ENCODE measurements around the gene MAG. TPM values are rescaled to one million over a fixed set of nuclear protein-coding genes. Genes with fewer than 3 reads are reported as not detected.

MAG gene
- total RNA-seq, 1 experiment from 2014 or later, result 0.46 TPM

- no peaks in the 10 kb centered on the region for H3K9me3 Mint-ChIP-seq
- CTCF ChIA-PET, result interaction anchor here (1.7 to 3.8 kb wide), 2 partner anchors 9 to 133 kb away, joined by 5 to 15 read pairs; no protein-coding TSS in a partner anchor
- TF ChIP-seq ARID4B (CRISPR knock-in tag; IDR thresholded peaks at IDR 0.05; ENCODE audit: borderline replicate concordance) (no peak), IRF1 (CRISPR knock-in tag; IDR thresholded peaks at IDR 0.05) (no peak), E2F5 (CRISPR knock-in tag; IDR thresholded peaks at IDR 0.05) (no peak), ZBTB43 (CRISPR knock-in tag; IDR thresholded peaks at IDR 0.05) (no peak), FOXK1 (CRISPR knock-in tag; IDR thresholded peaks at IDR 0.05) (no peak), ZNF423 (CRISPR knock-in tag; IDR thresholded peaks at IDR 0.05) (no peak), JAZF1 (CRISPR knock-in tag; IDR thresholded peaks at IDR 0.05) (no peak), PREB (CRISPR knock-in tag; IDR thresholded peaks at IDR 0.05; ENCODE audit: borderline replicate concordance) (no peak), OVOL2 (CRISPR knock-in tag; IDR thresholded peaks at IDR 0.05; ENCODE audit: borderline replicate concordance) (no peak), MAX (CRISPR knock-in tag; IDR thresholded peaks at IDR 0.05) (no peak), SOX15 (CRISPR knock-in tag; IDR thresholded peaks at IDR 0.05) (no peak), ZNF512 (CRISPR knock-in tag; IDR thresholded peaks at IDR 0.05; ENCODE audit: borderline replicate concordance) (no peak), PRRX2 (CRISPR knock-in tag; IDR thresholded peaks at IDR 0.05) (no peak), NFATC4 (CRISPR knock-in tag; IDR thresholded peaks at IDR 0.05) (no peak), GRHL2 (CRISPR knock-in tag; IDR thresholded peaks at IDR 0.05; ENCODE audit: insufficient replicate concordance, severe bottlenecking) (no peak), RORB (CRISPR knock-in tag; IDR thresholded peaks at IDR 0.05) (no peak), ZNF671 (CRISPR knock-in tag; IDR thresholded peaks at IDR 0.05) (no peak), TCF7 (CRISPR knock-in tag; IDR thresholded peaks at IDR 0.05; ENCODE audit: low read depth) (no peak), CREB1 (CRISPR knock-in tag; IDR thresholded peaks at IDR 0.05) (no peak), CBFB (CRISPR knock-in tag; IDR thresholded peaks at IDR 0.05; ENCODE audit: low read depth) (no peak)
- H3K4me3 Mint-ChIP-seq, result no peak overlapping the region
- ATAC-seq (no peak), DNase-seq (ENCODE audit: low spot score) (no peak)
- H3K27ac Mint-ChIP-seq, result no peak overlapping the region
- H3K27me3 Mint-ChIP-seq (ENCODE audit: low read depth), result peaks cover 2% of the 10 kb centered on the region; the same call in 1 of the 2 replicates
- H3K36me3 Mint-ChIP-seq, result no peaks in the 10 kb centered on the region
- H3K4me1 Mint-ChIP-seq, result peaks cover 4% of the 10 kb centered on the region; the same call in 1 of the 2 replicates
- POLR2A ChIA-PET, result no interaction called here
Observed at GRCh38 chr19:35362261-35363000, 70.5 kb downstream of the MAG start.
